Calu3 (cell line): ENCODE results near the gene CHST15. TPM values are rescaled to one million over a fixed set of nuclear protein-coding genes. Genes with fewer than 3 reads are reported as not detected.

Source experiments
- BruUV-seq: library from RNA; stranded (reverse); fragments of 400-500 nt; replicated peaks from 2 replicates; lab custom pipeline; 2021; lab: Mats Ljungman, UMichigan
- CTCF ChIA-PET: fragments of 300-600 bp; sonication (Branson Sonifier 250); formaldehyde crosslinking; loops from one replicate; lab custom pipeline; 2022; ENCODE audit warnings: antibody characterized with exemption; lab: Charles Lee
- DNase-seq: peaks from one replicate; pipeline ENCODE4 v3.0.0; 2022
- H3K27ac Mint-ChIP-seq: one replicate; pipeline ENCODE4 v1.8.0; 2022; ENCODE audit warnings: mixed read lengths; ENCODE audit not compliant: unreplicated experiment
- H3K27me3 Mint-ChIP-seq: one replicate; pipeline ENCODE4 v1.8.0; 2022; ENCODE audit warnings: mixed read lengths; ENCODE audit not compliant: unreplicated experiment
- H3K36me3 Mint-ChIP-seq: one replicate; pipeline ENCODE4 v1.8.0; 2022; ENCODE audit warnings: mild to moderate bottlenecking, moderate library complexity, mixed read lengths; ENCODE audit not compliant: insufficient read depth, unreplicated experiment
- H3K4me1 Mint-ChIP-seq: one replicate; pipeline ENCODE4 v1.8.0; 2022; ENCODE audit warnings: mild to moderate bottlenecking, low read depth, mixed read lengths; ENCODE audit not compliant: unreplicated experiment
- H3K4me3 Mint-ChIP-seq: one replicate; pipeline ENCODE4 v1.8.0; 2022; ENCODE audit warnings: mild to moderate bottlenecking, low read depth, moderate library complexity, mixed read lengths; ENCODE audit not compliant: unreplicated experiment
- H3K9me3 Mint-ChIP-seq: one replicate; pipeline ENCODE4 v1.8.0; 2022; ENCODE audit warnings: low read depth, mixed read lengths; ENCODE audit not compliant: unreplicated experiment
- CTCF ChIP-seq: fragments of 200-600 bp; IDR thresholded peaks from one replicate; pipeline ENCODE4 v1.8.0; 2022; ENCODE audit warnings: antibody characterized with exemption; ENCODE audit not compliant: unreplicated experiment
- intact Hi-C: fragments of 100-400 bp; cut with micrococcal nuclease; formaldehyde crosslinking; loops from one replicate; pipeline ENCODE4 v1.10.0; 2022; ENCODE audit not compliant: unreplicated experiment
- total RNA-seq: library from RNA; stranded (reverse); gene quantifications from 2 replicates; pipeline ENCODE4 v1.2.3, GENCODE V29; 2022

CHST15 gene
- total RNA-seq, 1 experiment from 2014 or later, result 19.3 TPM

- H3K27ac Mint-ChIP-seq, result no peak overlapping the region
- H3K36me3 Mint-ChIP-seq, result peaks cover 14% of the 10 kb centered on the region
- CTCF ChIA-PET, result no interaction called here
- H3K4me3 Mint-ChIP-seq, result no peak overlapping the region
- intact Hi-C loops, result no loop called here
- TF ChIP-seq CTCF, result no peak
- H3K27me3 Mint-ChIP-seq, result no peaks in the 10 kb centered on the region
- H3K4me1 Mint-ChIP-seq, result no peaks in the 10 kb centered on the region
- H3K9me3 Mint-ChIP-seq, result peaks cover 7% of the 10 kb centered on the region
- BruUV-seq, result no TSS peak
- DNase-seq, result no peak
Measured at GRCh38 chr10:124010563-124011131, 82.8 kb downstream of the CHST15 start.

- Mint-ChIP-seq H3K27me3 (no peaks in the 10 kb centered on the region), H3K4me3 (no peak overlapping the region), H3K9me3 (peaks cover 7% of the 10 kb centered on the region), H3K27ac (no peak overlapping the region), H3K4me1 (no peaks in the 10 kb centered on the region), H3K36me3 (peaks cover 14% of the 10 kb centered on the region)
- TF ChIP-seq CTCF, result no peak
- BruUV-seq, result no TSS peak
- intact Hi-C loops, result no loop called here
- CTCF ChIA-PET, result no interaction called here
- DNase-seq, result no peak
Measured at GRCh38 chr10:124010024-124010423, 83.4 kb downstream of the CHST15 start.

- Mint-ChIP-seq H3K4me1 (no peaks in the 10 kb centered on the region), H3K36me3 (peaks cover 14% of the 10 kb centered on the region), H3K27me3 (no peaks in the 10 kb centered on the region), H3K27ac (no peak overlapping the region), H3K9me3 (peaks cover 7% of the 10 kb centered on the region), H3K4me3 (no peak overlapping the region)
- TF ChIP-seq CTCF, result no peak
- BruUV-seq, result no TSS peak
- intact Hi-C loops, result no loop called here
- CTCF ChIA-PET, result no interaction called here
- DNase-seq, result no peak
Measured at GRCh38 chr10:124009231-124010015, 84.0 kb downstream of the CHST15 start.

- TF ChIP-seq CTCF, result no peak
- H3K4me1 Mint-ChIP-seq, result no peaks in the 10 kb centered on the region
- no peak overlapping the region for H3K4me3 Mint-ChIP-seq
- no peak overlapping the region for H3K27ac Mint-ChIP-seq
- BruUV-seq, result no TSS peak
- no peaks in the 10 kb centered on the region for H3K27me3 Mint-ChIP-seq
- DNase-seq, result no peak
- intact Hi-C loops, result no loop called here
- peaks cover 4% of the 10 kb centered on the region for H3K9me3 Mint-ChIP-seq
- peaks cover 7% of the 10 kb centered on the region for H3K36me3 Mint-ChIP-seq
- CTCF ChIA-PET, result no interaction called here
Measured at GRCh38 chr10:124008681-124009080, 84.7 kb downstream of the CHST15 start.
